LHCN-M2 (cell line): ENCODE data around the gene ABCA4. TPM values are rescaled to one million over a fixed set of nuclear protein-coding genes. Genes with fewer than 3 reads are reported as not detected.

ENCODE experiments used
- DNase-seq: peaks from one replicate; pipeline ENCODE4 v3.0.0-alpha.2; 2012; ENCODE audit warnings: low read depth
- total RNA-seq: library from RNA; depleted of rRNA; stranded (reverse); fragments of >200 nt; gene quantifications from 2 replicates; pipeline ENCODE4 v1.2.3, GENCODE V29; 2014

The ABCA4 gene
- total RNA-seq, 1 experiment from 2014 or later, result 0.06 TPM

DNA sequence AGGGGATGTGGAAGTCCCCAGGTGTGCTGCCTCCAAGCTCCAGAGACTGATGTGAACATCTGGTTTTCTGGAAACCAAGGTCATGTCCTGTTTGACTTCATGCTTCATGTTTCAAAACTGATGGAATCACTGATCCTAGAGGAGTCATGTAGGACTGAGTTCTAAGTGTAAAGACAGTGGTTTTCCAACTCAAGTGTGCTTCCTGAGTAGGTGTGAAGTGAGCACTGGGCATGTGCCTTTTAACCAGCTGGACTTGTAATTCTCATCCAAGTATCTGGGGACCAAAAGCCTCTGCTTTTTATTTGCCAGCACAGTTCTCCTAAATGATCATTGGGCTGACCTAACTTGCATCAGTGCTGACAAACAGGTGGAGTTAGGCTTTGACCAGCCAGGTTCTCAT is 36.9 kb downstream of the ABCA4 start:
- DNase-seq, result no peak

DNA sequence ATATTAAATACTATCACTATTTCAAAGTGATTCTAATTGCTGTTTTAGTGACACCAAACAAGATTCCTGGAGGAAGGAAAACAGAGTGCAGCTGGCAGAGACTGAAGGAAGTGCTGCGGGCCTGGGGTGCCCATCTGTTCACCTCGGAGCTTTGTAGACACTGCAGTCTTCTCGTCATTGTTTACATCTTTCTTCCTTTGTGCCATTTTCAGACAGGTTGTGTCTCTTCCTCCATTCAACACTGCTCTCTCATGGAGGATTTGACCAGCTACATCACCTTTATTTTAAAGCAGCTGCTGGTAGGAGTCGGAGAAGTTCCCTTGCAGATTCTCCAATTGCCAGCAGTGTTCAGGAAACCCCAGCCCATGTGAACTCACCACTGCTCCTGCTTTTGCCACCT is 37.3 kb downstream of the ABCA4 start:
- no peak for DNase-seq

DNA sequence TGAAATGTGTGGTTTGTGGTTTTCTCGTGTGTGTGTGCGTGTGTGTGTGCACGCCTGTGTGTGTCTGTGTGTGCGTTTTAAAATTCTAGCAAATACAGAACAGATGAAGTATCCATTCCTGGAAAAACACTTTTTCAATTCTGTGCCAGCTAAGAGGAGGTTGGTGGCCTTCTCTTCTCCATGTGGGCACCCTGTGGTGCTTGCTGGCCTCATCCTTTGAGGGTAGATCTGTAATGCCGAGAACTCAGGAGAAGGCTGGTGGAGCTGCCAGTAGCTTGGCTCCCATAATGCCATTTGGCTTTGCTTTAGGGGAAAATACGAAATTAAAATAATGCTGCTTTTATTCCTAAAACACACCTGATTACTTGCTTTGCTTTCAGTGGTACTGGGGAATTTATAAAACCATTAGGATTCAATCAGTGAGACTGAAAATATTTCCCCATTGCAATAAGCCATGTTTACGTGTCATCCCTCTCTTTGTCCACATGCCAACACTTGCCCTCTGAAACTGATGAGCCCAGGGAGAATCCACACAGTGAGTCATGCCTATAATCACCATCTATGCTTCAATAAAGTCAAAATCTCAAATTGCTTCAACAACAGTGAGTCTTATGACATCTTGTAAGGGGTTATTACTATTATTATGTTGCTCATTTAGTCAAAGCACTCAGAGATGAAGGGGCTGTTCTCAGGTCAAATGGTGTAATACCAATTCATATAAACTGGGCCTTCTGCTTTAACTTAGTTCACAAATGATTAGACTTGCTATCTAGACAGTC is 39.2 kb downstream of the ABCA4 start:
- DNase-seq, result peak; percentile 88

DNA sequence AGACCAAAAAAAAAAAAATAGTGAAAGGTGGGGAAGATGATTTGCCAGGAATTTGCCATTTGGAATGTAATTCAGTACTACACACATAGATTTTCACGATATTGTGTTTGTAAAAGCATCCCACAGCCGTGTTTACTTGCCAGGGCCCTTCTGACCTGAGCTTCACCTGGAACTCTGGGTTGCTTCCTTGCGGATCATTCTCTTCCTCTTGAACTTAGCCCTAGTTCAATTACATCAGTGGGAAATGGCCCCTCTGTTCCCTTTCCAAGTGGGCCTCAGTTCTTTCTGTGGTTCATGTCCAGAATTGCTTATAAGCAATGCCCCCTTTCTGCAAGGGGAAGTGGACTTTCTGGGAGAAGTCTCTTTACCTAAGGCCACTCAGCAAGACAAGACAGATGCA is 41.0 kb downstream of the ABCA4 start:
- DNase-seq, result no peak

DNA sequence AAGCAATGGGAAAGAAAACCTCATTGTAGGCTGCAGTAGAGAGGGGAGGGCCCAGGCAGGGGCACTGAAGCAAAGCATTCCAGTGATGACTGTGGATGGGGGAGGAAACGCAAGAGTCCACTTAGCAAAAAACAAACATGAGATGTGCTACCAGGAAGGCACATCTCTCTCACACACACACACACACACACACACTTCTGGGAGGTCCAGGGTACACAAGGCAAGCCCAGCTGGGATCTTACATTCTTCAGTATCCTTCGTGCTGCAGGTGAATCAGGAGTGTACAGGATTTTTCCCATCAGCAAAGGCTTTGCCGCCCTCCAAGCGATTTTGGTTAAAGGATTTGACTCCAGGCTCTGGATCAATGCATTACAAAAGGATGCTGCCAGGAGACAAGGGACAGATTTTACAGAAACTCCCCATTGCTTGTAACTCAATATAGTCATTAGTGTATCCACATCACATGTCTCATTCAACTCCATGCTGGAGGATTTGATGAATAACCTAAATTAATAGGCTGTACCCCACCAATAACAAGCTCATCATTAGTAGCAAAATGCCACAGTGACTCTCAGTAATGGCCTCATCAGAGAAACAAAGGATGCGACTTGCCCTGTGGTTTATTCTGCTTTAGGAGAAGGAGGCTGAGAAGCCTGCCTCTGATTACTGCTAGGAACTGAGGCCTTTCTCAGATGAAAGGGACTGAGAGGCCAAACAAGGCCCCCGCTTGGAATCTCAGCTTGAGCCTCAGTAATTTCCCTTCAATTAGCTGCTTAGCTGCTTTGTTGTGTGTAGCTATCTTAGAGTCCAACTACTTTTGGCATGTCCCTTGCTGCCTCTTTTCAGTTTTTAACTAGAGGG is 41.6 kb downstream of the ABCA4 start:
- no peak for DNase-seq

DNA sequence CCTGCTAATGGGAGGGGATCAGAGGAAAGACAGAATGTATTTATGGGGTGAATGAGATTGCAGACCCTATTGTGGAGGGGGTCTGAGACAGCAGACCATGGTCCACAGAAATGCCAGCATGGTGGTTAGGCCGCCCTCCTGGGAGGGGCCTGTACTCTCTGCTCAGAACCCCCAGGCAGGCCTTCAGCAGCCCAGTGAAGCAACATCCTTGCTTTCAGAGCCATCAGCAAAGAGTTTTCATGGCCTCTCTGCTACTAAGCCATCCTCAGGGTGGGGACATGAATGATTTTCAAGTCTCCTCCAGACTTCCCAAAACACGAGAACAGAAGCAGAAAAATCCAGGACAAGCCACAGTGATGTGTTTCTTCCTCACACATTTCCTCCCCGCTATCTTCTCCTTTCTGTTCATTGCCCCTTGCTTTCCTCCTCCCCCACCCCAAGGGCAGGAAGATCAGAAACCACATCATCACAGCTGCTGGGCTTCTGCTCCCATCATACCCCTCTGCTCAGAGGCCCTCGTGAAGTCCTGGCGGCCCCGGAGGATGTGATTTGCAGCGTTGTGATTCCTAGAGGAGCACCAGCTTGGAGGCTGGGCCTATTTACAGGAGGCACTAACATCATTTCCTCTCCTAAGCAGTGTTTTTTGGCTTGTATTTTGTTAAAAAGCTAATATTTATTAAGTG is 48.0 kb downstream of the ABCA4 start:
- no peak for DNase-seq

DNA sequence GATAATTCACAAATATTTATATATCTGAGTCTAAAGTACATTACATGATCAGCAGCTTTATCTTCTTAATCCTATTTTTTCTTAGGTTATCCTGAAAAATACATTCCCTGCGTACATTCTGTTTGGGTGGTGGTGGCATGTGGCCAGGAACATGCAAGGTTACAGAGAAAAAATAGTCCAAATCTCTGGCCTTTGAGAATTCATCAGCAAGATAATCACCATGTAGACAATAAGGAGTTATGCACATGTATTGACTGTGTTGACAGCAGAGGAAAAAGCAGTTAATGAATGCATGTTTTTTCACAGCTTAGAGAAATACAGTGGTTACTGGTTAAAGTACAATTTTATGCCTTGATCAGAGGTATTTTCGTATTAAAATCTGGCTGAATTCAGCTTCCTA is 49.0 kb downstream of the ABCA4 start:
- DNase-seq, result no peak

DNA sequence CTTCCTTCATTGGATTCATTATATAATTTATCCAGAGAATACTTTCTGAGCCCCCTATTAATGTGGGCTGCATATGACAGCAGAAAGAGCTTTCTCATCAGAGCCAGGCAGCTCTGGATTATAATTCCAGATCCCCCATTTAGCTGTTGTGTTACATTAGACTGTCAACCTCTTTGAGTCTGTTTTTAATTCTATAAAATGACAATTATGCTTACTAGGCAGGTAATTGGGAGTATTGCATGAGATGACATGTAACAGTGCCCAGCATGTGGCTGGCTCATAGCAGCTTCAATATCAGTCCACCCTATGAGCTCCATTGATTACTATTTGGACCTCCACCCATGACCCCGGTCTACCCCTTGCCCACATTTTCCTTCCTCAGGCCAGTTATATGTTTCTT is 49.6 kb downstream of the ABCA4 start:
- no peak for DNase-seq

DNA sequence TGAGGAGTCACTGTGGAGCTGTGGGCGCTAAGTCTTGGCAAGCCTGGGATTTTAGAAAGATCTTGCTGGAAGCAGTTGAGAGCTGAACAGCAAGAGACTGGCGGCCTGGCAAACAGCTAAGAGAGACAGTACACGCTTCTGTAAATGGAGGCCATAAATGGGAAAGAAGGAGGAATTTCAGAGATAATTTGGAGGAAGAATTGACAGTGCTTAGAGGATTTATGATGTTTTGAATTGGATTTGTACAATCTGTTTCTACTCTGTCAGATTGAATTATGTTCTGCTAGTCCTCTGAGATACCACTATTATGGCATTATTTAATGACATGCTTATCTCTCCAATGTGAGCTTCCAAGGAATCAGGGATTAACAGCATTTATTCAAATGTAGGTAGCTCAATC is 50.1 kb downstream of the ABCA4 start:
- DNase-seq, result no peak

DNA sequence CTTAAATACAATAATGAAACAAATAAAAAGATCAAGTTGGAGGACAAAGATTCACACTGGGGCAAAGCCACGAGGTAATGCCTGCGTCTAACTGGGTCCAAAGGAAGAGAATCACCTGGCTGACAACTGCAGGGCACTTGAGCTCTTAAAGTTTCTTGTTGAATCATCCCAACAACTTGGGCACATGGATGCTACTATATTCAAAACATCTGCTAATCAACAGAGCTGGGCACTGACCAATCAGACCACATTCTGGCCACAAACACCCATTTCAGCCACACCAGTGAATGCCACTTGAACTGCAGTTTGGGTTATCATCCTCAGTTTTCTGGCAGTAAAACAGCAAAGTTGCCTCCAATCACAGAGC is 51.0 kb downstream of the ABCA4 start:
- DNase-seq, result peak; percentile 71

DNA sequence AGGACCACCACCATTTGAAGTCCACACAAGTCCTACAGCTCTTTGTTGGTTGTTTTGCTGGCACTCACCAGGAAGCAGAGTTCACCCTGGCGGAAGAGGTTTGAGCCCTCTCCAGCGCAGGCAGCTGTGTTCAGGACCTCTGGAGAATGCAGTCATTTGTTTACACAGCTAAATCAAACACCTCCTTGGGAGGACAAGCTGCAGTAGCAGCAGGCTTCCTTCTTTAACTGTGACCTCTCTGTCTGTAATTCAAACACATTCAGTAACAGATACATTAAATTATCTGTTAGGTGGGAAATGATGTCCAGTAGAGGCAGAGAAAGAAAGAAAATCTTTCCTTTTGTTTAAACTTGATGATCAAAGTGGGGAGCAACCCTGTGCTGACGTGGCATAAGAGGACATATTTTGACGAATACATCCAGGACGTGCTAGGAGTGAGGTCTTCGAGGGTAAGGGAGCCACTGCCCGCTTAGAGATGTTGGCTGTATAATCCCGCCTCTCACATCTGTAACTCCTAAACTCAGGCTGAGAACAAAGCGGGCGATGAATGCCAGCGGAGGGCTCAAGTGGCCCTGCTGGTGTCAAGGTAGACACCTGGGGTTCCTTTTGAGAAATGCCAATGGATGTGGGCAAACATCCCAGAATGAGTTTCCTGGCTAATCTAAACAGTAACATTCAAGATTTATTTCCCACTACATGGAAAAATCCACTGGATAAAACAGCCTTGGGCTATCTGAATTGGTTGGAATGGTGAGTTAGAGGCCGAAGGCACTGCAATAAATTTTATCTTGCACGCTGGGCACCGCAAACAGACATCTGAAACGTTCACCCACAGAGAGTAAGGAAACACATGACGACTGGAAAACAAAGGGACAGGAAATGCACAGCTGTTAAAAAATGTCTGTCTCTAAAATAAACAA is 51.7 kb downstream of the ABCA4 start:
- DNase-seq, result peak; percentile 68

DNA sequence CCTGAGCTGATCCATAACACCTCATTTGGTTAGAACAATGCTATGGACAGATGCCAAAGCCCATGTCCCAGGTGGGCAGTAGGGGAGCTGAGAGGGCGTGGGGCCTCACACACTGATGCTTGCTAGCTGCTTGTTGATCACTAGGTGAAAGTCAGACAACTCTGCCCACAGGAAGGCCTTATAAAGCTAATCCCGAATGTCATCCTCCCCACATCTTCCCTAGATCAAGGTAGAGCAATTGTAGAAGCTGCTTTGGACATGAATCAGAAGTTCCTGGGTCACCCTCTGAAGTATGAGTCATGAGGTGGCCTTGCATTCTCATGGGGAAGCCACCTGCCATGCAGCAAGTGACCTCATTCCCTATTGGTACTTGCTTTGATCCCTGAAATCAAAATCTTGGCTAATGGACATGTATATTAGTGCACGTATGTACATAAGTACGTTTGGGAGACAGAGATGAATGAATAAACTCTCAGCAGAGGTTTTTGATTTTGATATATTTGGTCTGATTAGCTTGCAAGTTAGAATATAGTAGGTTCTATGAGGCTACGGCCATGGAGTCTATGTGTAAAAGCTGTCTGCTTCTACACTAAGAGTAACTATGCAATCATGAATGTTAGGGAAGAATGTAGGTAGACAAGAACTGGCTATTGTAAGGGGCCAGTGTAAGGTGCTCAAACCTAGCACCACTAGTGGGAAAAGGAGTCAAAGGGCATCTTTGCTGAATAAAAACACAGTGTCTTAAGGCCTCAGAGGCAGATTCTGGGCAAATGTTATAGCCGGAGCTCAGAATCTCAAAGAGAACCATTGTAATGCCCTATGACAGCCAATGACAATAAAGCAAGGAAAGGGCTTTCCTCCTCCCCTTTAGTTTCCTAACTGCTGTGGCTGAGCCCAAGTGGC is 52.6 kb downstream of the ABCA4 start:
- DNase-seq, result peak; percentile 37

DNA sequence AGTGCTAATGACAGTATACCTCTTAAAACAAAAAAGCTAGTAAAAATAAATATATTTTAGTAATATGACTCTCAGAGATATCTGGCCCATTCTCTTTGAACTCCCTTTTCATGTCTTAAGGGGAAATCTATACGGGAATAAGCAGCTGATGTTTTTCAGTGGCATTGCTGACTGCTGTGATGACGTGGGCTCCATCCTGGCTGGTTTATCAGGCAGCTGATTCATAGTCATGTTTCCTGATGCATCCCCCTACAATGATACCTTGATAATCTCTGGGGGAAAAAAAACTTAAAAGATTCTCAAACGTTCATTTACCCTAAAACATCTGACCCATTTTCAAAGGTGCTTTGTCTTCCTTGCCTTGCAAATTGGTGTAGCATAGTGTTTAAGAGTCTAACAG is 53.8 kb downstream of the ABCA4 start:
- no peak for DNase-seq

DNA sequence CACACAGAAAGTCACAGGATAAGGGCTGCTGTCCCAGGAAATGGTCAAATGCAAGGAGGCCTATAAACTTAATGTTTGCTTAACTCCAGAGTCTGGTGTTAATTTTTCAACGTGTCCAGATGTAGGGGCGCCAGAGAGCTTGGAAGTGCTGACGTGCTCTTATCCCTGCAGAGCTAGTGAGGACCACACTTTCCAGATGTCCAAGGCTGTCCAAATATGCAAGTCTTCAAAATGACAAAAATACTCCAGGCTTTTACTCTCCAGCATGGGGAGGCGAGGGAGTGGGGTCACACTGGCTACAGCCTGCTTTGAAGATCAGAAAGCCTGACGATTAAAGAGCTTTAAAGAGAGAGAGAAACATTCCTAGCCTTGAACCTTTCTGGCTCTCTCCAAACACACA is 57.6 kb downstream of the ABCA4 start:
- DNase-seq, result peak; percentile 54

DNA sequence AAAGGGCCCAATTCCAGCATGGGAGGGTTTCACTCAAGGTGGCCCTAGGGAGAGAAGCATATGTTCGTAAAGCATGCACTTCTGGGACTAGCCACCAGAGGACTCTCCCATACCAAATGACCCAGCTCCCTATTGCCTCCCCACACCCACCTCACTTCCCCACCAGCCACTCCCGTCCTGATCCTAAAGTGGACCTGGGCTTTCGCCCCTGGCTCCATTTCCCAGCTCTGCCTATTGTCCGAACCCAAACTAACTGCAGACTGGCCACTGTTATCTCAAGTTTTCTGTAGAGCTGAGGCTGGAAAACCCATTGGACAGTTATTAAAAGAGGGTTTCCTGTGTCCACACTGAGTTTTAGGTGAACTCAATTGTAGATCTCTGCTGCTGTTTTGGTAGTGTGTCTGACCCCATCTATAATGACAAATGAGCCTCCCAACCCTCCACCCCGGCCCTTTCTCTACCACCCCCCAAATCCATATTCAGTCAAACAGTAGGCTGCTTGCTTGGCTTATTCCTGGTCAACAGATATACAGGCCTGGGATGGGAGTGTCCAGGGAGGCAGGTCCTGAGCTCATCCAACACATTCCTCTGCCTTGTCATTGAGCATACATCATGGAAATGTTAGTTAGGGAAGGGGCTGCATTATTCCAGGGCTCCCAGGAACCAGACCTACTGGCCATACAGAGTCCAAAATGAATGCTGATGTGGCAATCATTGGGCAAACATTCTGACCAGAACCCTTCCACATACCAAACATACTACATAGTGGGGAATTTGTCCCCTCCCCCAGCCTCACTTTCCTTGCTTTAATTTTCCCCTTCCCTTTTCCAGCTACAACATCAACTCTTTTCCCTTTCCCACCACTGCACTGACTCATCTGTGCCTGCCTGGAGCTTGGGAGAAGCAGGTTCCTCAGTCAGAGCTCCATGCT is 59.2 kb downstream of the ABCA4 start:
- DNase-seq, result peak; percentile 64

DNA sequence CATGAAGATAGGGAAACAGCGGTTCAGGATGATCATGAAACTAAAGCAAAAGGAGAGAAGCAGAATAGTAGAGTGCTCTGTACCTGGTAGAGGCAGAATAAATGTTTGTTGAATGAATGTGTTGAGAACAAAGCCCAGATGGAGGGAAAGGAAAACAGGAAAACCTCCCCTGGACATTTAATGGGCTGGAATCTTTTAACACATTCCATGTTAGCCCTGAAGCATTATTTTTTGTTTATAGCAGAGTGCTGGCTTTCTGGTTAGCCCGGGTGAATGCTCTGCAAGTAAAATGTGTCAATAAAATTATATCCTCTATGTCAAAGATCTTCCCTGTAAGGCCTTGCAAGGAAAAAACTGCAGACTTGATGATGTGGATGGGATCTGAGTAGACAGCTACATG is 60.2 kb downstream of the ABCA4 start:
- DNase-seq, result no peak

DNA sequence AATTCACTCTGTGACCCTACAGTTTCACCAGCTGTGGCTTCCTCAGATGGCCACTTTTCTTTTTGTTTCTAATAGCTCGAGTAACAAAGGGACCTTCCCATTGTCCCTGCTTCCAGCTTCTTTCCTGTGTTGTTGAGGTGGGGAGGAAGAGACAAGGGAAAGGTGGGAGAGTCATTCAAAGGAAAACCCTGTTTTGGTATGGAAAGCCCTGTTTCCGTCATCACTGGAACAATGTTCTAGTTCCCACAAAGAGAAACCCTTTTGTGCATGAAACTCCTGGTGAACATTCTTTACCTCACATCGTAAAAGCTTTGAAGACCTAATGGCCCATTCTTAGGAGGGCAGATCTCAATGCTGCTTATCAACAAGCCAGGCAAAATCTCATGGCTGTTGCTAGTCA is 62.2 kb downstream of the ABCA4 start:
- DNase-seq, result no peak

DNA sequence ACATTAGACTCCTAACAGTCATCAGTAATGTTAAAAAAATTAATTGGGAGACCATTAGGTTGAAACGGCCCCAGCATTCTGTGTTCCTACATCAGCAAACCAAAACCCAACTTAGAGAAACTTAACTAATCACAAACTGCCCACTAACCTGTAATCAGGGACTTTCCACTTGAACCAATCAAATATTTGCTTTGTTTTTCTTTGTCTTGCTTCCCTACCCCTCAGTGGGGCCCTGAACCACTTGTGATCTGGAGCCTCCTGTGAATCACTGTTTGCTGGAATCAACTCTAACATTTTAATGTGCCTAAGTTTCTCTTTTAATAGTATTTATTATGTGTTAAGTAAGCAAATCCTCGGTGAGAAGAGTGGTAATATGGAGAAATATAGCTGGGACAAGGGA is 64.0 kb downstream of the ABCA4 start:
- DNase-seq, result no peak

DNA sequence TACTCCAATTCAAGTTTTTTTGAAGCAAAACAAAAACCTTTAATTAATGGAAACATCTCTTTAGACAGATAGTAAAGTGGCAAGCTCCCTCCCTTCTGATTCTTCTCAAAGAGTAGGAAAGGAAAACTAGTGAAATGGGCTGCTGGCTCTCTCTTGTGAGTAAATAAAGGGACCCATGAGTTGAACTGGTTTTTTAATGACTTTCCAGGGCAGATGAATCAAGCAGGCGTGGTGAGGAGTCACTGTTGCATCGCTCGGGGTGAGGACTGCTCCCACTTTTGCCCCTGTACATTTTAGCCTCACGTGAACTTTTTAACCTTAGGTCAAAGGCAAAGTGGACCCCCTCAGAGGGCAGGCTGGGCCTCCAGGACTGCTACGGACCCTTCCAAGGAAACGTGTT is 64.8 kb downstream of the ABCA4 start:
- no peak for DNase-seq
